ENCODE measurements around the gene UQCC2. TPM values are rescaled to one million over a fixed set of nuclear protein-coding genes. Genes with fewer than 3 reads are reported as not detected.

The UQCC2 gene
- total RNA-seq, 2 experiments from 2014 or later = 118 to 126 TPM

DNA sequence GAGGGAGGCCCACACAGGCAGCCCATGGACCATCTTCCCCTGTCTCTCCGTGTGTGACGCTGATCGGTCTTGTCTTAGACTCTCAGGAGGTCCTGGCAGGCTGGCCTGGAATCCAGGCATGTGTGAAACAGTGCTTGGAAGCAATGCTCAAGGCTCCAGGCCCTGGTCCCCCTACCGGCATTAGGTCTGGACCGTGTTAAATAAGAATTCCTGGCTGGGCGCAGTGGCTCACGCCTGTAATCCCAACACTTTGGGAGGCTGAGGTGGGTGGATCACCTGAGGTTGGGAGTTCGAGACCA is 22.2 kb upstream of the UQCC2 start:
- Mint-ChIP-seq H3K27ac (no peak overlapping the region), H3K4me3 (no peak overlapping the region), H3K27me3 (no peaks in the 10 kb centered on the region), H3K4me1 (no peaks in the 10 kb centered on the region), H3K9me3 (no peaks in the 10 kb centered on the region), H3K36me3 (no peaks in the 10 kb centered on the region)
- DNase-seq = no peak

DNA sequence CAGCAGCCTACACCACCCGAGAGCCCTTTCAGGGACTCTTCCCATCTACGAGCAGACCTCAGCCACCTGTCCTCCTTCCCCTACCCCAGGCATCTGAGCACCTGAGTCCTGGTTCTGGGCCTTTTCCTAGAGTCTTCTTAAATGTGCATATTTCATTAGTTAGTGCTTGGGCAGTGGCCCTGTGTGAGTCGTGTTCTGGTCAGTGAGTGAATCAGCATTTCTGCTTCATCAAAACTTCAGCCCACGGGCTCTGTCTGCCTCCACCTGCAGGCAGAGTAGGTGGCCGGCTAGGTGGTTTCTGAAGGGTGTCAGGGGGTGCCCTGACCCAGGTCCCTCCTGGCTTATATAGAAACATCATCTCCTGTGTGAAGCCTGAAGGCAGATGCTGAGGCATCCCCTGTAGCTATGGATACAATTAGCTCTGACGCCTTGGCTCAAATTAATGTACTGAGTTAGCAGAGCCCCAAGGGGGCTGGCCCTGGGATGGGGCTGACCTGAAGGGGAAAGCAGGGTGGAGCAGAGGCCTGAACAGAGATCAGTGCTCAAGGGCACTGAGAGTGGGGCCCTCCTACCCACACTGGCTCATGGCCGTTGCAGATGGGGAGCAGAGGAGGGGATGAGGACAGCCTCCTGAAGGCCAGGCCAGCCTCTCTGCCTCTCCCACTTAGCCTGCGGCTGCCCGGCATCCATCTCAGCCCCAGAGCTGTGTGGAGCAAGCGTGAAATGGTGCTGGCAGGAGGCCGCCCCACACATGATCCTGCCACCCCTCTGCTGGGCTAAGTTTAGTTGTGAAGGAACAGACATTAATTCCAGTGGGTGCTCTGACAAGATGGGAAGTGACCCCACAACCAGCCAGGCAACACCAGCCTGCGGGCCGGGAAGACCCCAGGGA is 21.6 kb upstream of the UQCC2 start:
- Mint-ChIP-seq H3K27me3 (no peaks in the 10 kb centered on the region), H3K4me3 (no peak overlapping the region), H3K9me3 (no peaks in the 10 kb centered on the region), H3K4me1 (no peaks in the 10 kb centered on the region), H3K27ac (no peak overlapping the region), H3K36me3 (no peaks in the 10 kb centered on the region)
- no peak for DNase-seq

DNA sequence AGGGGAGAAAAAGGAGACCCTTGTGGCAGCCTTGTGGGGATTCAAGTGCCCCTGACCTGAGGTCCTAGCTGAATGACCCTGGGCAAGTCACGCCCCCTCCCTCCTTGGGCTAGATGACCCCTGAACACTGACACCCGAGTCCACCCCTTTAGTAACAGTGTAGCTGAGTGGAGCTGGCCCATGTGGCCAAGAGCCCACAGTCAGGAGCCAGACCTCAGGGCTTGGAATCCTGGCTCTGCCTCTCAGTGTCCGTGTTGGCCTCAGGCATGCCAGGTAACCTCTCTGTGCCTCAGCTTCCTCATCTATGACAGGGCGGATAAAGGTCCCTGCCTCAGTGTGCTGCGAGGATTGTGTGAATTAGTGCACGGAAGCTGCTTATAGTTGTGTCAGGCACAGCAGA is 20.9 kb upstream of the UQCC2 start:
- no peaks in the 10 kb centered on the region for H3K27me3 Mint-ChIP-seq
- H3K4me1 Mint-ChIP-seq = no peaks in the 10 kb centered on the region
- H3K27ac Mint-ChIP-seq = no peak overlapping the region
- H3K4me3 Mint-ChIP-seq = no peak overlapping the region
- H3K9me3 Mint-ChIP-seq = no peaks in the 10 kb centered on the region
- DNase-seq = no peak
- H3K36me3 Mint-ChIP-seq = no peaks in the 10 kb centered on the region

DNA sequence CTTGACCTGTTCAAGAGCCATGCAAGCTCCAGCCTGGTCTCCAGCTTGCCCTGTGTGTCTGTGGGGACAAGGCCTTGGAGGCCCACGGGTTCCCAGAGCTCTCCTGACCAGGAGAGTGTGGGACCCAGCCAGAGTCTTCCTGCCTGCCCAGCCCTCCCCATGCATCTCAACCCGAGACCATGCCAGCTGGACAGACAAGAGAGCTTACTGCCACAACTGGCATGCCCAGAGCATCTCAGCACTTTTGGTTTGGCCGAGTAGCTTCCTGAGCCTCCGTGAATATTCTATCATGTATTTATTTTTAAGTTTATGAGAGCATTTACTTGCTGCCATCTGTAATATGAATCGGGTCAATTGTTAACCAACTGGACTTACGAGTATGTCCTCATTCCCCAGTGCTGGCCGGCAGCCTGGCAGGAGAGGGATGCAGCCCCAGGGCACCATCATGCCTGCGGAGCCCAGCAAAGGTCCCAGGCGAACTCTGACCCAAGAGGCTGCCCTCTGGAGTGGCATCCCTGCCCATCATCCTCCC is 20.3 kb upstream of the UQCC2 start:
- no peaks in the 10 kb centered on the region for H3K27me3 Mint-ChIP-seq
- no peak for DNase-seq
- H3K36me3 Mint-ChIP-seq = no peaks in the 10 kb centered on the region
- no peaks in the 10 kb centered on the region for H3K9me3 Mint-ChIP-seq
- H3K4me3 Mint-ChIP-seq = no peak overlapping the region
- H3K27ac Mint-ChIP-seq = no peak overlapping the region
- H3K4me1 Mint-ChIP-seq = no peaks in the 10 kb centered on the region

DNA sequence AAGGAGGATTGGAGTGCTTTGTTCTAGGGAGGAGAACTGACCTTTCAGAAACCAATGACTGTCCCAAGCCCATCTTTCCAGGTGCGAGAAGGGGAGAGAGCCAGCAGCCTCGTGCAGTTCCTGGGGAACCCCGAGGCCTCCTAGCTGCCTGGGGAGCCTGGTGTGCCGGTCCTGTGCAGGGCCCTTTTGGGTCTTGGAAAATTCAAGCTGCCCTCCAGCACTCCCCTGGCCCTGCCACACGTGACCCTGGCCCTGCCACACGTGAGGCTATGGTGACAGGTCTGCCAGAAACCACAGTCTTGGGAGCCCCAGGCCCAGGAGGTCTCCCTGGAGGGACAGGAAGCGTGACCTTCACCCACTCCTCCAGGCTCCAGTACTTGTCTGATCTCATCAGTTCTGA is 19.5 kb upstream of the UQCC2 start:
- Mint-ChIP-seq H3K4me3 (no peak overlapping the region), H3K27me3 (no peaks in the 10 kb centered on the region), H3K4me1 (no peaks in the 10 kb centered on the region), H3K9me3 (no peaks in the 10 kb centered on the region), H3K36me3 (no peaks in the 10 kb centered on the region), H3K27ac (no peak overlapping the region)
- no peak for DNase-seq

DNA sequence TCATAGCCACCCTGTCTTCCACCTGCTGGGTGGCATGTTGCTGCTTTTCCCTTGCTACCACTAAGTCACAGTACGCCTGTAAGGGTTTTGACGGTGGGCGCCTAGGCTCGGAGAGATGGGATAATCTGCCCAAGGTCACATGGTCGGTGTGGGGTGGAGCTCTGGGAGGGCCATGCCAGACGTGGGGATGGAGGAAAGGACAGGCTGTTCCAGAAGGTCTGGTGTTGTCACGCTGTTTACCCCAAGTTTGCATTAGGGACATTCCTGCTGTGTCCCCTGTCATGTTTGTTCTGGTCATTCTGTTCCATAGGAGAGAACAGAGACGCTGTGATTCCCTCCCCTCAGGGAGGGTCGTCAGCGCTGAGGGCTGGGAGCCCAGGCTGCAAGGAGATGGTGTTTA is 19.1 kb upstream of the UQCC2 start:
- Mint-ChIP-seq H3K36me3 (no peaks in the 10 kb centered on the region), H3K9me3 (no peaks in the 10 kb centered on the region), H3K4me3 (no peak overlapping the region), H3K27ac (no peak overlapping the region), H3K4me1 (no peaks in the 10 kb centered on the region), H3K27me3 (no peaks in the 10 kb centered on the region)
- DNase-seq = no peak

DNA sequence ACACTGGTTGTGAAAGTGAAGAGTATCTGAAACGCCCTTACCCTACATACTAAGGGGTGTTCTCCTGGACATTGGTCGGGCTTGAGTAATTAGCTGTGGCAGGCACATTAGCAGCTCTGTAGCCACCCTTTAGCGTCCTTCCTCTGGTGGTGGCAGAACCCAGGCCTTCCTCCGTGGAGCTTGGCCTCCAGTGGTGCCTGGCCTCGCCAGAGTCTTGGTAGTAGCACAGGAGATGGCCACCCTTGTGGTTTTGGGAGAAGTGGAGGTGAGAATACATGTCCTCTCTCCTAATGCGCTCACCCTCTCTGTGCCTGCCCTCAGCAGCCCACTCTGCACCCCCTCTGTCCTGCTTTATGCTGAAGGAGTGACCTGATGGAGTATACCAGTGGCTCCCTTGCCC is 17.6 kb upstream of the UQCC2 start:
- Mint-ChIP-seq H3K4me3 (no peak overlapping the region), H3K4me1 (peaks cover 11% of the 10 kb centered on the region), H3K27ac (no peak overlapping the region), H3K27me3 (no peaks in the 10 kb centered on the region), H3K9me3 (no peaks in the 10 kb centered on the region), H3K36me3 (no peaks in the 10 kb centered on the region)
- no peak for DNase-seq

DNA sequence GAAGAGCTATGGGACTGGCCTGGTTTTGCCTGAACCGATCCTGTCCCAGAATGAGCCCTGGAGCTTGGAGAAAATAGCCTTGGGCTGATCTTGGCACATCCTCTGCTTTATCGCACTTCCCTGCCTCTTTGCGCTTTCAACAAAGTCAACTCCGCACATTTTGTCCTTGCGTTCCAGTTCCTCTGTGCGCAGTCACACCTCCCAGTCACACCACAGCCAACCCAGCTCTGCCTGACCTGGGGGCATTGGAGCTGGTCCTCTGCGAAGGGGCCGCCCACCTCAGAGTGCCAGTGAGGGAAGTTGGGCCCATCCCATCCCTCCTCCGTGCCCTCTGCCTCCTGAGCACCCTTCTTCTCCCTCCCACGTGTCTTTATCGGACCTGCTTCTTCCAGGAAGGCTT is 16.9 kb upstream of the UQCC2 start:
- Mint-ChIP-seq H3K4me1 (peaks cover 16% of the 10 kb centered on the region), H3K4me3 (no peak overlapping the region), H3K9me3 (no peaks in the 10 kb centered on the region), H3K27me3 (no peaks in the 10 kb centered on the region), H3K27ac (no peak overlapping the region), H3K36me3 (no peaks in the 10 kb centered on the region)
- no peak for DNase-seq

DNA sequence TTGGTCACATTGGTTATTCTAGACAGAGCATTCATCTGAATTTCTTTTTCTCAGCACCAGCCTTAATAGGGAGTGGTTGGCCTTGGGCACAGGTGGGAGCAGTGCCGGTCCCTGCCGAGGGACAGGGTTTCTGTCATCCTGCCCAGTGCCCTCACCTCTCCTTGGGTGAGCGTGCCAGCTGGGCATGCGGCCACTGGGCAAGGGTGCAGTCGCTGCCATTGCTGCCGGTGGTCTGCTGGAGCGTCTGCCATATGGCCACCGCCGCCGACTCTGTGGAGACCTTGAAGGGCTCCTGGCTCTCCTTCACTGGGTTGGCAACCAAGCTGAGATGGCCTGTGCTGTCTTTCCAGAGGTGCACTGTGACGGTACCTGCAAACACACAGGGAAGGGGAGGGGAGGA is 16.4 kb upstream of the UQCC2 start:
- no peaks in the 10 kb centered on the region for H3K27me3 Mint-ChIP-seq
- DNase-seq = no peak
- peaks cover 16% of the 10 kb centered on the region for H3K4me1 Mint-ChIP-seq
- no peak overlapping the region for H3K4me3 Mint-ChIP-seq
- no peaks in the 10 kb centered on the region for H3K9me3 Mint-ChIP-seq
- H3K27ac Mint-ChIP-seq = no peak overlapping the region
- H3K36me3 Mint-ChIP-seq = no peaks in the 10 kb centered on the region

DNA sequence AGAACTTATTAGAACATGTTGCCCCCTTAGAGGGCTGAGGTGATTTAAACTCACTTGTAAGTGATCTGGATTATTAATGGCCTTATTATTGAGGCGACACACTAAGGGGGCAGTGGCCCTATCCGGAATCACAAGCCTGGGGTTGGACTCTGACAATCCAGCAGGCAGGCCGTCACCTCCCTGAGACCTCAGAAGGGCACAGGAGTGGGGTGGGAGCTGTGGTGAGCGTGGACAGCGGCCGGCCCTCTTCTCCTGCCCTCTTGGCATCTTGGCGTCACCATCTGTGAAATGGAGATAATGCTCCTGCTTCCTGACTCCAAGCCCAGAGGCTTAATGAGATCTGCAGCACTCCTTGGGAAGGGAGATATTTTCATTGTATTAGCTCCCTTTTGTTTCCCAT is 15.6 kb upstream of the UQCC2 start:
- Mint-ChIP-seq H3K27me3 (no peaks in the 10 kb centered on the region), H3K36me3 (no peaks in the 10 kb centered on the region), H3K4me3 (no peak overlapping the region), H3K9me3 (no peaks in the 10 kb centered on the region), H3K4me1 (peaks cover 16% of the 10 kb centered on the region), H3K27ac (no peak overlapping the region)
- no peak for DNase-seq

DNA sequence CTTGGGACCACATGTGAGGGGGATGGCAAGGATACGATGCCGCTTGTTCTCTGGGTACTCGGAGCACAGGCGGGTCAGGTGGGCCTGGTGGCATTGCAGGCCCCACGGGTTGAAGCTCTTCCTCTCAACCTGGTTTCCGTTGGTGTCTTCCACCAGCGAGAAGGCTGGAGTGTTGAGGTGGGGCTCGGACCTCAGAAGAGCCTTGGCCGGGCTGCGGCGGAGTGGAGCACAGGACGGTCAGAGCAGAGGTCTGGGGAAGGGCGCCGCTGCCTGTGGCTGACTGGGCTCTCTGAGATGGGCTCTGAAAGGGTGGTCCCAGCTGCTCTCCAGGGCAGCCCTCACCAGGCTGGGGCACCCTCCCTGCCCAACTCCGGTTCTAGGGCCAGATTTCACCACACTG is 15.2 kb upstream of the UQCC2 start:
- no peaks in the 10 kb centered on the region for H3K27me3 Mint-ChIP-seq
- H3K27ac Mint-ChIP-seq = no peak overlapping the region
- H3K36me3 Mint-ChIP-seq = no peaks in the 10 kb centered on the region
- H3K4me1 Mint-ChIP-seq = peaks cover 16% of the 10 kb centered on the region
- H3K4me3 Mint-ChIP-seq = no peak overlapping the region
- H3K9me3 Mint-ChIP-seq = no peaks in the 10 kb centered on the region
- DNase-seq = no peak

DNA sequence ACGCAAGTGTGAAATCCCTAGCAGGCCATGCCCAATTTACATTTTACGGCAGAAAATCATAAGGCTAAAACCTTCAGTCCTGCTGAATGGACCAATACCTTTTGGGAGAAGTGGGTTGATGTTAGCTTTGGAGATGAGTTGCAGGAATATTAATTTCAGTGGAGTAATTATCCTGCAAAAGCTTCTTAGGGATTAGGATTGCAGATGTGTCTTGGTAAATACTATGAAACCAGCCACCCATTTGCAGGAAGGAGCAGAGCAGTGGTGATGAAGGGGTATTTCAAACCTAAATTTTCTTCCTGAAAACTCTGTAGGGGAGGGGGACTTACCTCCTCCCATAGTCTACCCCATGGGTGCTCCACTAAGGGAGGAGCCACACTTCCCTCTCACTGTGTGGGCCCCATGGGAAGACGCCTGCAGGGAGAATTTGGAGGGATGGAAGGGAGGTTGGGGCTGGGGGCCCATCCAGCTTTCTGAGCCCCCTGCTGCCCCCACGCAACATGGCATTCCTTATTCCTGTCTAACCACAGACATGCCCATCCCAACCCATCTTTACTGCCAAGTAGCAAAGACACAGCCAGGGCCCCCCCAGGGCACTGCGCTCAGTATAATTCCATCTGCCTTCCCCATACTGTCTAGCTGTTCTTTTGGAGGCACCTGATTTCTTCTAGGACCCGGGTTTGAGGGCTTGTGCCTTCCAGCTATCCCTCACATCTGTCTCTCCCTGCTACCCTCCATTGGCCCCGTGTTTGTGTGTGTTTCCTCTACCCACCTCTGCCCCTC is 14.6 kb upstream of the UQCC2 start:
- H3K36me3 Mint-ChIP-seq = no peaks in the 10 kb centered on the region
- H3K4me1 Mint-ChIP-seq = peaks cover 16% of the 10 kb centered on the region
- DNase-seq = no peak
- no peak overlapping the region for H3K27ac Mint-ChIP-seq
- H3K27me3 Mint-ChIP-seq = no peaks in the 10 kb centered on the region
- H3K9me3 Mint-ChIP-seq = no peaks in the 10 kb centered on the region
- H3K4me3 Mint-ChIP-seq = no peak overlapping the region

DNA sequence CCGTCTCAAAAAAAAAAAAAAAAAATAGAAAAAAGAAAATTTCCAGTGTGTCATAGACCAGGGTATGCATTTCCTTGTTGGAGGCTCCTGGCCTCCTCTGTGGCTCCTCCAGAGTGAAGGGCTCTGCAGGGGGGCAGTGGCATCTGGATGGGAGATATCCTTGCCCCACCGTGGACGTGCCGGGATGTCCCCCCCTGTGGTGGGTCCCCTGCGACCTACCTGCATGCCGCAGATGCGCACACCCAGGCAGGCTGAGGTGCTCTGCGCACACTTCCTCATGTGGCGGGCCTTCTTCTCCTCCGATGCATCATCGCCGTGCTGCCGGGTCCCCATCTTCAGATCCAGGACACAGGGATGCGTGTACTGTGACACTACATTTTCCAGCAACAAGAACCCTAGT is 13.7 kb upstream of the UQCC2 start:
- Mint-ChIP-seq H3K27ac (no peak overlapping the region), H3K9me3 (no peaks in the 10 kb centered on the region), H3K4me3 (no peak overlapping the region), H3K36me3 (no peaks in the 10 kb centered on the region), H3K4me1 (peaks cover 16% of the 10 kb centered on the region), H3K27me3 (peaks cover 4% of the 10 kb centered on the region)
- no peak for DNase-seq

DNA sequence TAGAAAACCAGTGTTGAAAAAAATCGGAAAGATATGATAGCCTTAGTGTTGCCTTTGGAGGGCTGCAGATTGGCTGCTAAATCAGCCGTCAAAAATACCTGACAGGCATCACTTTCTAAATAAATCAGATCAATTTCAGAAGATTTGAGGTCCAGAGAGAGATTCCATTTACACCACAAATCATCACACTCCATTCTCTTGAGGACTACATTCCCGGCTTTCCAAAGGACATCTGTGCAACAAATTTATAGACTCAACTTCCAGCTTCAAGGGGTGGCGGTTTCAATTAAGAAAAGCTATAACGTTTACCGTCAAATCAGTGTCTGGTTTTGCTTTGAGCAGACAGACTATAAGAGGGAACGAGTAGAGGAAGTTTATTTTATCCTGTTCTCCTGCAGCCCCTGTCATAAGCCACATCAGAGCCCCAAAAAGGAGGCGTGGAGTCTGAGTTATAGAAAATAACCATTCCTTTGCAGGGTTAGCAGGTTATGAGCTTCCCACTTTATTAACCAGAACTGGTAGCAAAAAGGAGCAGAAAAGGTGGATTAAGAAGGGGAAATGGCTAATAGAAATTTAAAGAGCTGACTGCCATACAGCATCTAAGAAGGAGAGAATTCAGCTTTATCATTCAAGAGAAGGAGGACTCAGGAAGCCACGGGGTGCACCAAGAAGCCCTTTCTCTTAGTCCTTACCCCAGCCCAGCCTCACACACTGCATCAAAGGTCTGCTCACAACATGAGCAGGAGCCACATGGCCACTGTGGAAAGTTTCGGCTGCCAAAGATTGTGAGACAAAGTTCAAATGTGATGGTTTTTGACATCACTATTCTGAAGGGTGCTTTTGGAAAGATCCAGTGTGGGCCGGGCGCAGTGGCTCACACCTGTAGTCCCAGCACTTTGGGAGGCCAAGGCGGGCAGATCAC is 12.9 kb upstream of the UQCC2 start:
- peak overlapping the region; percentile 25 for H3K27ac Mint-ChIP-seq

More for the DNA sequence above, 12.9 kb upstream of the UQCC2 start:
- peak; percentile 13 for DNase-seq
- Mint-ChIP-seq H3K36me3 (no peaks in the 10 kb centered on the region), H3K4me3 (no peak overlapping the region), H3K9me3 (no peaks in the 10 kb centered on the region), H3K4me1 (peaks cover 16% of the 10 kb centered on the region), H3K27me3 (peaks cover 6% of the 10 kb centered on the region)
